Caki2 (cell line): Measurements from ENCODE around the gene VAPB. TPM values are rescaled to one million over a fixed set of nuclear protein-coding genes. Genes with fewer than 3 reads are reported as not detected.

Experiments
- DNase-seq: peaks from one replicate; pipeline ENCODE4 v3.0.0-alpha.2; 2015; ENCODE audit warnings: low read depth
- in situ Hi-C: cut with HindIII; loops from 2 replicates; pipeline ENCODE4 v1.10.0; 2016; ENCODE audit warnings: low sequenced_read_pairs, low pct_unique_long_range_greater_than_20kb, mixed read lengths
- total RNA-seq: library from RNA; depleted of rRNA; stranded (reverse); fragments of >200 nt; shearing (Covaris generic); gene quantifications from 2 replicates; pipeline ENCODE4 v1.2.3, GENCODE V29; 2014; ENCODE audit warnings: low replicate concordance; rRNA removed

The VAPB gene
- total RNA-seq, 1 experiment from 2014 or later: 29.1 TPM

- in situ Hi-C loops: no loop called here
- DNase-seq: no peak
Observed at GRCh38 chr20:58485393-58485792, 96.4 kb downstream of the VAPB start.

GRCh38 chr20:58486207-58486606 lies 97.2 kb downstream of the VAPB start:
- in situ Hi-C loops: no loop called here

GRCh38 chr20:58492074-58492718 lies 103.2 kb downstream of the VAPB start:
- no peak for DNase-seq
- in situ Hi-C loops: no loop called here

More at GRCh38 chr20:58486207-58486606, 97.2 kb downstream of the VAPB start:
- no peak for DNase-seq

GRCh38 chr20:58492795-58493524 lies 103.9 kb downstream of the VAPB start:
- in situ Hi-C loops: no loop called here
- DNase-seq: no peak

GRCh38 chr20:58494923-58495622 lies 106.0 kb downstream of the VAPB start:
- DNase-seq: no peak
- in situ Hi-C loops: no loop called here

GRCh38 chr20:58495623-58496428 lies 106.8 kb downstream of the VAPB start:
- no peak for DNase-seq
- in situ Hi-C loops: no loop called here

- no peak for DNase-seq
- in situ Hi-C loops: no loop called here
Observed at GRCh38 chr20:58496429-58496769, 107.4 kb downstream of the VAPB start.

GRCh38 chr20:58497076-58497641 lies 108.1 kb downstream of the VAPB start:
- in situ Hi-C loops: no loop called here
- DNase-seq: no peak

- no peak for DNase-seq
- in situ Hi-C loops: no loop called here
Observed at GRCh38 chr20:58497724-58498469, 108.9 kb downstream of the VAPB start.

GRCh38 chr20:58498470-58499068 lies 109.5 kb downstream of the VAPB start:
- DNase-seq: no peak
- in situ Hi-C loops: no loop called here

- in situ Hi-C loops: no loop called here
Observed at GRCh38 chr20:58500256-58500655, 111.2 kb downstream of the VAPB start.

More at GRCh38 chr20:58500256-58500655, 111.2 kb downstream of the VAPB start:
- no peak for DNase-seq

Other genes starting within 250 kb of the VAPB start
- gene ANKRD60, start 160.6 kb upstream of the VAPB start, total RNA-seq: not detected in 2 replicates
- 9.4 and 11.7 TPM in 2 replicates for gene RAB22A, start 79.5 kb upstream of the VAPB start, total RNA-seq
- not detected in 2 replicates for gene APCDD1L, start 126.2 kb downstream of the VAPB start, total RNA-seq